ENCODE measurements around the gene SDSL. TPM values are rescaled to one million over a fixed set of nuclear protein-coding genes. Genes with fewer than 3 reads are reported as not detected.

Gene SDSL
- total RNA-seq, 1 donor from 2014 or later = 11.8 TPM

- TF ChIP-seq CTCF (conservative IDR thresholded peaks at IDR 0.05; ENCODE audit: low read depth, low read length) = no peak
- DNase-seq (ENCODE audit: low read depth) = no peak
- H3K4me3 ChIP-seq (ENCODE audit: low read depth, low read length) = no peak overlapping the region
These were observed 16.5 kb downstream of the SDSL start for GRCh38 chr12:113438523-113439300.

- no peak for TF ChIP-seq CTCF (conservative IDR thresholded peaks at IDR 0.05; ENCODE audit: low read depth, low read length)
- DNase-seq (ENCODE audit: low read depth) = no peak
- no peak overlapping the region for H3K4me3 ChIP-seq (ENCODE audit: low read depth, low read length)
These were observed 17.1 kb downstream of the SDSL start for GRCh38 chr12:113439301-113439597.

GRCh38 chr12:113439606-113440030 lies 17.4 kb downstream of the SDSL start:
- peak; percentile 77 for TF ChIP-seq CTCF (conservative IDR thresholded peaks at IDR 0.05; ENCODE audit: low read depth, low read length)
- H3K4me3 ChIP-seq (ENCODE audit: low read depth, low read length) = no peak overlapping the region
- no peak for DNase-seq (ENCODE audit: low read depth)

DNA sequence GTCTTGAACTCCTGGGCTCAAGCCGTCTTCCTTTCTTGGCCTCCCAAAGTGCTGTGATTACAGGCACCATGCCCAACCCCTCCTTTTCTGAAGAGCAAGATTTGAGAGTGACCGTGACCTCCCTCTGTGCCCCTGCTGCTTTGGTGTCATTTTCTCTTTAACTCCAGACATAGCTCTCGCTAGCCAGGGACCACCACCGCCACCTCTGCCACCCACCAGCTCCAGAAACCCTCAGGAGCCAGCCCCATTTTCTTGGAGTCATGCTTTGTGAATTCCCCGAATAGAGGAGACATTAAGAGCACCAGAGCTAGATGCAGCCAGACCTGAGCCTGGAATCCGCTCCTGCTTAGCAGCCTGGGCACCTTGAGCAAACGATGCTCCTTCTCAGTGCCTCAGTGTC lies 18.2 kb downstream of the SDSL start:
- DNase-seq (ENCODE audit: low read depth) = no peak
- no peak overlapping the region for H3K4me3 ChIP-seq (ENCODE audit: low read depth, low read length)
- no peak for TF ChIP-seq CTCF (conservative IDR thresholded peaks at IDR 0.05; ENCODE audit: low read depth, low read length)

- TF ChIP-seq CTCF (conservative IDR thresholded peaks at IDR 0.05; ENCODE audit: low read depth, low read length) = no peak
- no peak for DNase-seq (ENCODE audit: low read depth)
- H3K4me3 ChIP-seq (ENCODE audit: low read depth, low read length) = no peak overlapping the region
These were observed 19.0 kb downstream of the SDSL start for GRCh38 chr12:113440947-113441782.

DNA sequence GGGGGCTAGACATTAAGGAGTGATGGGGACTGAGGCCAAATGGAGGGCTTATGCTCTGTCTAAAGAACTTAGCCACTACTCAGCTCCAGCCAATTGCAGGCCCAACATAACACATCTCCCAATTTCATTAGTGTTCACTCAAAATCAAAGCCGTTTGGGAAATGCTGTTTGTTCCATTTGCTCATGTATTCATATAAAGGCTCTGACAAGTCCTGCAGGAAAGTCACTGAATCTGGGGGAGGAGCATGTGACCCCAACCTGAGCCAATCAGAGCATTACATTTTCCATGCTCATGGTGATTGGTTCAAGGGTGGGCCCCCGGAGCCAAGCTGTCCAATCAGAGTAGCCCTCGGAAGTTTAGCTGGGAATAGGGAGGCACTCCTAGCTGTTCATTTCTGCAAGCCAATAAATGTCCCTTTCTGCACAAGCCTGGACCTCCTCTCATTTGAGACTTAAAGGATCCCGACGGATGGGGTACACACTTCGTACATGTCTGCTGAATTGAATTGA lies 20.9 kb downstream of the SDSL start:
- no peak for DNase-seq (ENCODE audit: low read depth)
- no peak overlapping the region for H3K4me3 ChIP-seq (ENCODE audit: low read depth, low read length)
- TF ChIP-seq CTCF (conservative IDR thresholded peaks at IDR 0.05; ENCODE audit: low read depth, low read length) = no peak
